HG02759 (cell line): ENCODE results near the gene HACD3.

Experiments used
- ATAC-seq: cut with Tn5 transposase; IDR thresholded peaks from one replicate; pipeline ENCODE4 v1.9.1; 2021; ENCODE audit warnings: mild to moderate bottlenecking, moderate library complexity; ENCODE audit not compliant: unreplicated experiment

Gene HACD3

GRCh38 chr15:65530318-65531111 is at the start of gene HACD3:
Gene HACD3 (plus strand): TSS chr15:65530463. CDS start chr15:65530632, 169 bp downstream.
- peak; percentile 88 for ATAC-seq

GRCh38 chr15:65484876-65485275 is 45.4 kb upstream of the HACD3 start:
- ATAC-seq, result no peak

- ATAC-seq, result no peak
These were observed 36.2 kb upstream of the HACD3 start for GRCh38 chr15:65494076-65494475.

- no peak for ATAC-seq
These were observed 20.9 kb upstream of the HACD3 start for GRCh38 chr15:65509321-65509720.

- ATAC-seq, result no peak
These were observed 18.1 kb upstream of the HACD3 start for GRCh38 chr15:65512189-65512588.

- no peak for ATAC-seq
These were observed 17.4 kb upstream of the HACD3 start for GRCh38 chr15:65512807-65513416.

- peak; percentile 93 for ATAC-seq
These were observed 13.0 kb upstream of the HACD3 start, which contains the start of gene DPP8 for GRCh38 chr15:65516997-65517865. Gene DPP8 (minus strand): TSS chr15:65517689. CDS start chr15:65512553, 5,136 bp downstream.

GRCh38 chr15:65517866-65518207 is 12.4 kb upstream of the HACD3 start:
- ATAC-seq, result no peak

GRCh38 chr15:65518633-65519285 is 11.5 kb upstream of the HACD3 start:
- no peak for ATAC-seq

GRCh38 chr15:65521350-65521749 is 8.9 kb upstream of the HACD3 start:
- no peak for ATAC-seq

GRCh38 chr15:65524226-65524625 is 6.0 kb upstream of the HACD3 start:
- ATAC-seq, result no peak

GRCh38 chr15:65525622-65526021 is 4.6 kb upstream of the HACD3 start:
- ATAC-seq, result no peak

GRCh38 chr15:65528461-65529060 is 1.7 kb upstream of the HACD3 start:
- ATAC-seq, result no peak

GRCh38 chr15:65529762-65530317 is 423 bp upstream of the HACD3 start:
- peak; percentile 21 for ATAC-seq

GRCh38 chr15:65532738-65533051 is 2.4 kb downstream of the HACD3 start:
- ATAC-seq, result no peak

- no peak for ATAC-seq
These were observed 2.9 kb downstream of the HACD3 start for GRCh38 chr15:65533057-65533756.

- ATAC-seq, result no peak
These were observed 4.9 kb downstream of the HACD3 start for GRCh38 chr15:65535192-65535591.

GRCh38 chr15:65540314-65540713 is 10.1 kb downstream of the HACD3 start:
- no peak for ATAC-seq

- ATAC-seq, result no peak
These were observed 11.1 kb downstream of the HACD3 start for GRCh38 chr15:65541231-65541820.
